ENCODE data around the gene AK1. TPM values are rescaled to one million over a fixed set of nuclear protein-coding genes. Genes with fewer than 3 reads are reported as not detected.
A peak's percentile ranks its signal among the peaks of the same experiment; 100 is the strongest.

The AK1 gene
- total and polyA plus RNA-seq, 2 of the 13 experiments (the other 11 are each of a cell fraction or from before 2014, with no cell fraction given), result 19.1 to 32.8 TPM

DNA sequence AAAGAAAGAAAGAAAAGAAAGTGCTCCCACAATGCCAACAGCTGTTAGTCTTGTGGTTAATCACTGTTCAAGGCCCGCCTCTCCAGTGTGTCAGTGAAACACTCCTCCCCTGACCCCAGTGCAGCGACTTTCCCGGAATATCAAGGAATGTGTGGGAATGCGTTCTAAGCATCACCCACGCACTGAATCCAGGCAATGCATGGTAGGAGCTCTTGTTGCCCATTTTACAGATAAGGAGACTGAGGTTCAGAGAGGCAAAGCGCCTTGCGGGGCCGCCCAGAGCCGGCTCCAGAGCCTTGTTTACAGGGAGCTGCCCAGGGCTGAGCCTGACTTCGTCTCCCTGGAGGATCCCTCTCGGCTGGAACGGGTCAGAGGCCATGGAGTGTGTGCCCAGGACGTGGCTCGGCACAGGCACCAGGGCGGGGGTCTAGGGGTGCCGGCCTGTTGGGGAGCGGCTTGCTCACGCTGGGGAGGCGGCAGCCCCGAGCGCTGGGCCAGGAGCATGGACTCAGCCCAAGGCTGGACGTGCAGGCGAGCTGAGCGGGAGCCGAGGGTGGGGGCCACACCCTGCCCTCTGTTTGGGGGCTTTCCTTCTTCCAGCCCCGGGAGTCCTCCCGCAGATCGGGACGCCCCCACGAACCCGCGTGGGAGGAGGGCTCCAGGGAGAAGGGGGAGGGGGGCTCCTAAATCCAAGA lies 21.1 kb upstream of the AK1 start (continued):
- TF ChIP-seq, protein P1, sequence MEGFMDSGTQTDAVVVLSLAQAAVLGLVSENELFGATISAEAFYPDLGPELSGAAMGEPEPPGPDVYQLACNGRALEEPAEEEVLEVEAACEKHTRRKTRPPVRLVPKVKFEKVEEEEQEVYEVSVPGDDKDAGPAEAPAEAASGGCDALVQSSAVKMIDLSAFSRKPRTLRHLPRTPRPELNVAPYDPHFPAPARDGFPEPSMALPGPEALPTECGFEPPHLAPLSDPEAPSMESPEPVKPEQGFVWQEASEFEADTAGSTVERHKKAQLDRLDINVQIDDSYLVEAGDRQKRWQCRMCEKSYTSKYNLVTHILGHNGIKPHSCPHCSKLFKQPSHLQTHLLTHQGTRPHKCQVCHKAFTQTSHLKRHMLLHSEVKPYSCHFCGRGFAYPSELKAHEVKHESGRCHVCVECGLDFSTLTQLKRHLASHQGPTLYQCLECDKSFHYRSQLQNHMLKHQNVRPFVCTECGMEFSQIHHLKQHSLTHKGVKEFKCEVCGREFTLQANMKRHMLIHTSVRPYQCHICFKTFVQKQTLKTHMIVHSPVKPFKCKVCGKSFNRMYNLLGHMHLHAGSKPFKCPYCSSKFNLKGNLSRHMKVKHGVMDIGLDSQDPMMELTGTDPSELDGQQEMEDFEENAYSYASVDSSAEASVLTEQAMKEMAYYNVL (CRISPR knock-in tag; IDR thresholded peaks at IDR 0.05; ENCODE audit: borderline replicate concordance), result 0 out of 2 replicates have a peak, but pooled peaks have one; percentile 70
- no peak for TF ChIP-seq TEAD2 (CRISPR knock-in tag; IDR thresholded peaks at IDR 0.05)
- TF ChIP-seq ZNF501 (CRISPR knock-in tag; IDR thresholded peaks at IDR 0.05), result 0 out of 2 replicates have a peak, but pooled peaks have one; percentile 26
- 0 out of 2 replicates have a peak, but pooled peaks have one; percentile 10 for TF ChIP-seq MIXL1 (CRISPR knock-in tag; IDR thresholded peaks at IDR 0.05)
- TF ChIP-seq ZFP36L2 (CRISPR knock-in tag; IDR thresholded peaks at IDR 0.05), result no peak
- TF ChIP-seq TEAD3 (CRISPR knock-in tag; optimal IDR thresholded peaks at IDR 0.05; ENCODE audit: borderline replicate concordance), result peak; percentile 58
- peak; percentile 55; the same call in 1 of the 2 replicates for TF ChIP-seq GFI1 (CRISPR knock-in tag; IDR thresholded peaks at IDR 0.05; ENCODE audit: borderline replicate concordance)
- TF ChIP-seq, protein P2, sequence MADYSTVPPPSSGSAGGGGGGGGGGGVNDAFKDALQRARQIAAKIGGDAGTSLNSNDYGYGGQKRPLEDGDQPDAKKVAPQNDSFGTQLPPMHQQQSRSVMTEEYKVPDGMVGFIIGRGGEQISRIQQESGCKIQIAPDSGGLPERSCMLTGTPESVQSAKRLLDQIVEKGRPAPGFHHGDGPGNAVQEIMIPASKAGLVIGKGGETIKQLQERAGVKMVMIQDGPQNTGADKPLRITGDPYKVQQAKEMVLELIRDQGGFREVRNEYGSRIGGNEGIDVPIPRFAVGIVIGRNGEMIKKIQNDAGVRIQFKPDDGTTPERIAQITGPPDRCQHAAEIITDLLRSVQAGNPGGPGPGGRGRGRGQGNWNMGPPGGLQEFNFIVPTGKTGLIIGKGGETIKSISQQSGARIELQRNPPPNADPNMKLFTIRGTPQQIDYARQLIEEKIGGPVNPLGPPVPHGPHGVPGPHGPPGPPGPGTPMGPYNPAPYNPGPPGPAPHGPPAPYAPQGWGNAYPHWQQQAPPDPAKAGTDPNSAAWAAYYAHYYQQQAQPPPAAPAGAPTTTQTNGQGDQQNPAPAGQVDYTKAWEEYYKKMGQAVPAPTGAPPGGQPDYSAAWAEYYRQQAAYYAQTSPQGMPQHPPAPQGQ (CRISPR knock-in tag; IDR thresholded peaks at IDR 0.05; ENCODE audit: borderline replicate concordance), result 0 out of 2 replicates have a peak, but pooled peaks have one; percentile 21
- TF ChIP-seq ZNF552 (CRISPR knock-in tag; IDR thresholded peaks at IDR 0.05; ENCODE audit: borderline replicate concordance), result 0 out of 2 replicates have a peak, but pooled peaks have one; percentile 69
- no peak for TF ChIP-seq ZNF619 (CRISPR knock-in tag; IDR thresholded peaks at IDR 0.05)
- TF ChIP-seq, protein P3, sequence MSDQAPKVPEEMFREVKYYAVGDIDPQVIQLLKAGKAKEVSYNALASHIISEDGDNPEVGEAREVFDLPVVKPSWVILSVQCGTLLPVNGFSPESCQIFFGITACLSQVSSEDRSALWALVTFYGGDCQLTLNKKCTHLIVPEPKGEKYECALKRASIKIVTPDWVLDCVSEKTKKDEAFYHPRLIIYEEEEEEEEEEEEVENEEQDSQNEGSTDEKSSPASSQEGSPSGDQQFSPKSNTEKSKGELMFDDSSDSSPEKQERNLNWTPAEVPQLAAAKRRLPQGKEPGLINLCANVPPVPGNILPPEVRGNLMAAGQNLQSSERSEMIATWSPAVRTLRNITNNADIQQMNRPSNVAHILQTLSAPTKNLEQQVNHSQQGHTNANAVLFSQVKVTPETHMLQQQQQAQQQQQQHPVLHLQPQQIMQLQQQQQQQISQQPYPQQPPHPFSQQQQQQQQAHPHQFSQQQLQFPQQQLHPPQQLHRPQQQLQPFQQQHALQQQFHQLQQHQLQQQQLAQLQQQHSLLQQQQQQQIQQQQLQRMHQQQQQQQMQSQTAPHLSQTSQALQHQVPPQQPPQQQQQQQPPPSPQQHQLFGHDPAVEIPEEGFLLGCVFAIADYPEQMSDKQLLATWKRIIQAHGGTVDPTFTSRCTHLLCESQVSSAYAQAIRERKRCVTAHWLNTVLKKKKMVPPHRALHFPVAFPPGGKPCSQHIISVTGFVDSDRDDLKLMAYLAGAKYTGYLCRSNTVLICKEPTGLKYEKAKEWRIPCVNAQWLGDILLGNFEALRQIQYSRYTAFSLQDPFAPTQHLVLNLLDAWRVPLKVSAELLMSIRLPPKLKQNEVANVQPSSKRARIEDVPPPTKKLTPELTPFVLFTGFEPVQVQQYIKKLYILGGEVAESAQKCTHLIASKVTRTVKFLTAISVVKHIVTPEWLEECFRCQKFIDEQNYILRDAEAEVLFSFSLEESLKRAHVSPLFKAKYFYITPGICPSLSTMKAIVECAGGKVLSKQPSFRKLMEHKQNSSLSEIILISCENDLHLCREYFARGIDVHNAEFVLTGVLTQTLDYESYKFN (CRISPR knock-in tag; conservative IDR thresholded peaks at IDR 0.05), result 0 out of 2 replicates have a peak, but pooled peaks have one; percentile 25
- TF ChIP-seq ZMYM3 (CRISPR knock-in tag; IDR thresholded peaks at IDR 0.05), result peak; percentile 98
- peak; percentile 77; the same call in 1 of the 2 replicates for TF ChIP-seq ZNF788 (CRISPR knock-in tag; IDR thresholded peaks at IDR 0.05; ENCODE audit: borderline replicate concordance)
- TF ChIP-seq ZNF768 (CRISPR knock-in tag; IDR thresholded peaks at IDR 0.05), result peak; percentile 68
- 0 out of 2 replicates have a peak, but pooled peaks have one; percentile 16 for TF ChIP-seq DMAP1 (CRISPR knock-in tag; IDR thresholded peaks at IDR 0.05)
- no peak for TF ChIP-seq ZNF143 (CRISPR knock-in tag; IDR thresholded peaks at IDR 0.05)
- TF ChIP-seq MEF2D (CRISPR knock-in tag; IDR thresholded peaks at IDR 0.05), result peak; percentile 40; the same call in 1 of the 2 replicates
- no peak for TF ChIP-seq ZNF549 (CRISPR knock-in tag; IDR thresholded peaks at IDR 0.05)
- TF ChIP-seq YEATS4 (CRISPR knock-in tag; IDR thresholded peaks at IDR 0.05; ENCODE audit: borderline replicate concordance), result peak; percentile 10; the same call in 1 of the 2 replicates
- TF ChIP-seq MED1 (CRISPR knock-in tag; IDR thresholded peaks at IDR 0.05), result 0 out of 2 replicates have a peak, but pooled peaks have one; percentile 38
- no peak for TF ChIP-seq NFIC (IDR thresholded peaks at IDR 0.05; ENCODE audit: low read length)
- TF ChIP-seq NR2F1 (CRISPR knock-in tag; IDR thresholded peaks at IDR 0.05), result 0 out of 4 replicates have a peak, but pooled peaks of 1 of the 2 experiments have one; percentile 19
- no peak for TF ChIP-seq SMARCE1 (IDR thresholded peaks at IDR 0.05; ENCODE audit: borderline replicate concordance)

Data from HepG2 (cell line).